Vagina (tissue), 2 donors: ENCODE results near the gene GALNT2.

Experiments used
- CTCF ChIP-seq, 3 experiments: fragments of 450-650 bp in 2 of 3; fragments of 200-600 bp in 1 of 3; sonication (generic) in 1 of 3; IDR thresholded peaks; one replicate each; pipeline ENCODE4 v1.5.1; 2017 to 2019; ENCODE audit warnings: antibody characterized with exemption in 3 of 3, mild to moderate bottlenecking in 2 of 3, moderate library complexity in 2 of 3
- POLR2AphosphoS5 ChIP-seq, 2 donors: sonication (generic); formaldehyde crosslinking; IDR thresholded peaks; one replicate each; pipeline ENCODE4 v1.9.0; 2017; ENCODE audit warnings: antibody characterized with exemption in 2 of 2, mild to moderate bottlenecking in 2 of 2, low read depth in 1 of 2; ENCODE audit not compliant: insufficient read depth in 1 of 2

DNA sequence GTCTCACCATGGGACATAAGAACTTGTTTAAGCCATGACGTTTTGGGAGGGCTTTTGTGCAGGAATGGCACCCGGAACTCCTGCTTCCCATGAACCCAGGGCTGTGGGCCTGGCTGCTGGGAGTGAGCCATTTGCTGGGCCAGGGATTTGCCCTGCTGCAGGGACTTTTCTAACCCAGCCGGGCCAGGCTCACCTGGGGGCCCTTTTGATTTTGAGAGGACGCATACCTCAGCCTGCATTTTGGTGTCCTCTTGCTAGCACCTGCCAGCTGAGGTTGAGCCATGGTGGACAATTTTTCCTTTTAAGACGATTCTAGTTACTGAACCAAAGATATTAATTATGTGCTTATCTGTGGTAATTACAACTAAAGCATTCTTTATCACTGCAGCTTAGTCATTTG, 28.9 kb downstream of the GALNT2 start:
- no peak for TF ChIP-seq CTCF (IDR thresholded peaks at IDR 0.05)
- no peak for TF ChIP-seq POLR2AphosphoS5 (IDR thresholded peaks at IDR 0.05; ENCODE audit: insufficient read depth in 1 of 2, low read depth in 1 of 2)
